Mucosa of gallbladder (tissue), 1 donor: ENCODE data around the gene NDUFS5. TPM values are rescaled to one million over a fixed set of nuclear protein-coding genes. Genes with fewer than 3 reads are reported as not detected.
"Not testable (repeated sequence)": the region's sequence is repeated elsewhere in the genome, so short reads cannot be mapped to it uniquely, and the experiment has no call there.

Source experiments
- DNase-seq: peaks from one replicate; pipeline ENCODE4 v3.0.0-alpha.2; 2020; ENCODE audit warnings: low spot score
- total RNA-seq: library from RNA; stranded (reverse); gene quantifications from one replicate; pipeline ENCODE4 v1.2.1, GENCODE V29; 2021
- donor health status: DM: no; HTN: no; CAD: no.

NDUFS5 gene
- total RNA-seq, 1 donor from 2014 or later = 168 TPM

DNA sequence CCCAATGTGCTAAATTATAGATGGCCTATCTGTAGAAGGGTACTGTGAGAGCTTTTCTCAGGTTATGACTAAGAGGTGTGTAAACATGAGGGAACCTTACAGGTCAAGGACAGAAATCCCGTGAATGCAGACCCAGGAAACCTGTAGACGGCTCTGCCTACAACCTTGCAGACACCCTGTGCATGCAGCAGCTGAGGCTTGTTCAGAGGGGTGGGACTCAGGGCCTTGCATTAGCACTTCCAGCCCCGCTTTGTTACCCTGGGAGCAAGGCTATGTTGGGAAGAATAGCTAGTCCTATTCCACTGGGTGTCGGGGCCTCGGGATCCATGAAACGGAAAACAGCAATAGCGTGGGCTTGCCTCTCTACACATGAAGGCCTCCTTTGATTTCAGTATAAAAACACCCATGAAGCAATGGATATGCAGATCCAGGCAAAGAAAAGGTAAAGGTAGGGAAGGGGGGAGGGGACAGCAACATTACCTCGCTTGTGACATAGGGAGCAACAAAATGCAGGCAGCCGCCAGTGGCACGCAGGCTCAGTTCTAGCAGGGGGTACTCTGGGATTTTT is 9.5 kb upstream of the NDUFS5 start:
- DNase-seq = peak; percentile 24

DNA sequence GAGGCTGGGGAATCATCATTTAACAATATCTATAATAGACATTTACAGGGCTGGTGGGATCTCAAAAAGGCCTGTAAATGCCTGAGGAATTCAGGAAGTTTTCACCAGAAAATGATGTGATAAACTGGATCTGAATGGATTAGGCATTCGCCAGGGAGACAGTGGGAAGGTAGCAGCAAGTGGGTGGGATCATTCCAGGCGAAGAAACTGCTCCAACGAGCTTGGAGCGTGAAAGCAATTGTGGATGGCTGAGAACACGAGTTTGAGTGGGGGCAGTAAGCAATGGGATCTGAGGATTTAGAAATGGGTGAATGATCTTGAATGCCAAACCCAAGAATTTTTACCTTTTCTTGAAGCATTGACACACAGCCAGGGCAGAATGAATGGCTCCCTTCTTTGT is 8.9 kb upstream of the NDUFS5 start:
- DNase-seq = no peak

DNA sequence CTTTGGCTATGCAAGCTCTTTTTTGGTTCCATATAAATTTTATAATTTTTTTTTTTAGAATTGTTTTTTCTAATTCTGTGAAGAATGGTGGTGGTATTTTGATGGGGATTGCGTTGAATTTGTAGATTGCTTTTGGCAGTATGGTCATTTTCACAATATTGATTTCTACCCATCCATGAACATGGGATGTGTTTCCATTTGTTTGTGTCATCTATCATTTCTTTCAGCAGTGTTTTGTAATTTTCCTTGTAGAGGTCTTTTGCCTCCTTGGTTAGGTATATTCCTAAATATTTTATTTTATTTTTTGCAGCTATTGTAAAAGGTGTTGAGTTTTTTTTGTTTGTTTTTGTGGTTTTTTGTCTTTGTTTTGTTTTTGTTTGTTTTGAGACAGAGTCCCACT is 5.7 kb upstream of the NDUFS5 start:
- DNase-seq = not testable (repeated sequence)

DNA sequence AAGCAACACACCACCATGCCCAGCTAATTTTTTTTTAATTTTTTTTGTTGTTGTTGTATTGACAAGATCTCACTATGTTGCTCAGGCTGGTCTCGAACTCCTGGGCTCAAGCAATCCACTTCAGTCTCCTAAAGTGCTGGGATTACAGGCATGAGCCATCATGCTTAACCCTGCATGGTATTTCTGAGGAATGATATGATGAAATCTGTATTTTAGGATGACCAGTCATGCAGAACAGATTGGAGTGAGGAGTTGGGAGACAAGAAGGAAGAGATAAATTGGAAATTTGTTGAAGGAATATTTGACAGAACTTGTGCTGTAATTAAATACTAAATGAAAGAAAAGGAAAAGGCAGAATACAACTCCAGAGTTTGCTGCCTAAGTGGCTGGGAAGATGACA is 4.7 kb upstream of the NDUFS5 start:
- no peak for DNase-seq

DNA sequence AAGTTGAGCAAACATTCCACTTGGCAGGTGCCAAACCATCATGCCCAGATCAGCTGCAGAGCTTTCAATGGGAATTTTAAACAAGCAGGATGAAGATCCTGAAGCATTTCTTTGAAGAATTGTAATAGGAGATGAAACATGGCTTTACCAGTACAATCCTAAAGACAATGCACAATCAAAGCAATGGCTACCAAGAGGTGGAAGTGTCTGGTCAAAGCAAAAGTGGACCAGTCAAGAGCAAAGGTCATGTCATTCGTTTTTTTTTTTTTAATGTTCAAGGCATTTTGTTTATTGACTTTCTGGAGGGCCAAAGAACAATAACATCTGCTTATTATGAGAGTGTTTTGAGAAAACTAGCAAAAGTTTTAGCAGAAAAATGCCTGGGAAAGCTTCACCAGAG is 3.0 kb upstream of the NDUFS5 start:
- DNase-seq = no peak

DNA sequence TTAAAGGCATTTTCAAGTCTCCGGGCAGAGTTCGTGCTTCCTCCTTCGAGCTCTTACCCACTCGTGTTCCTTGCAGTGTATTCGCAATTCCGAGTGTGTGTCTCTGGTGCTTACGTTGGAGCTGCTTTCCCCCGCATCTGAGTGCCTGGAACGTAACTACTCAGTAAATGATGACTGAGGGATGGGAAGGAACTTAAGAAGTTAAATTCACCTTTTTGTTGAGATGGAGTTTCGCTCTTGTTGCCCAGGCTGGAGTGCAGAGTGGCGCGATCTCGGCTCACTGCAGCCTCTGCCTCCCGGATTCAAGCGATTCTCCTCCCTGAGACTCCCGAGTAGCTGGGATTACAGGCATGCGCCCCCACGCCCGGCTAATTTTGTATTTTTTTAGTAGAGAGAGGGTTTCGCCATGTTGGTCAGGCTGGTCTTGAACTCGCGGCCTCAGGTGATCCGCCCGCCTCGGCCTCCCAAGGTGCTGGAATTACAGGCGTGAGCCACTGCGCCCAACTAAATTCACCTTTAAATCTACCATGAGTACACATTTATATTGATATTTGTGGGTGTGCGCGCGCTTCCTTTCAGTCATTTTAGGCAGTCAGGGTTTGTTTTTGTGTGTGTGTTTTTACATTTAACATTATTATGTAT is 837 bp downstream of the NDUFS5 start:
- DNase-seq = no peak

DNA sequence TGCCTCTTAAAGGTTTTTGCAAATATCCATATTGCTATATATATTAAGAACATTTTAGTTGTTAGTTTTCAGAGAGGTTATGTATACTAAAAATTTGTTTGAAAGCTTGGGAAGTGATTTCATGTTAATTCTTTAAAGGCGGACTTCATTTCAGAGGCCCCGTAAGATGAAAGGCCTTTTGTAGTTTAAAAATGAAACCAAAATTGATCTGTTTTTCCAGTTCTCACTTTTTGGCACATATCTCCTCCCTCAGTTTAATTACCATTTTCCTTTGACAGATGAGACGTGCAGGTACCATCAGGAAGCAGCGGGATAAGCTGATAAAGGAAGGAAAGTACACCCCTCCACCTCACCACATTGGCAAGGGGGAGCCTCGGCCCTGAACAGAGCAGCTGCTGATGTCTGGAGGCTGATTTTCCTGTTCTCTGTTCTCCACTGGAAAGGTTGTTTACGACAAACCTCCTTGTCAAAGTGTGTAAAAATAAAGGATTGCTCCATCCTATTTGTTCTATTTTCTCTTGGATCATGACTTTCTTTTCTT is 8.0 kb downstream of the NDUFS5 start:
- DNase-seq = no peak

DNA sequence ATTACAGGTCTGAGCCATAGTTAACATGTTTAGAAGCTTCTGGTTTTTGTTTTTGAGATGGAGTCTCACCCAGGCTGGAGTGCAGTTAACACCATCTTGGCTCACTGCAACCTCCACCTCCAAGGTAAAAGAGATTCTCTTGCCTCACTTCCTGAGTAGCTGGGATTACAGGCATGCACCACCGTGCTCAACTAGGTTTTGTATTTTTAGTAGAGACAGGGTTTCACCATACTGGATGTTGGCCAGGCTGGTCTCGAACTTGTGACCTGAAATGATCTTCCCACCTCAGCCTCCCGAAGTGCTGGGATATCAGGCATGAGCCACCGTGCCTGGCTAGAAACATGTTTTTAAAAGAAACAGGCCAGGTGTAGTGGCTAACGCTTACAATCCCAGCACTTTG is 10.5 kb downstream of the NDUFS5 start:
- DNase-seq = no peak

DNA sequence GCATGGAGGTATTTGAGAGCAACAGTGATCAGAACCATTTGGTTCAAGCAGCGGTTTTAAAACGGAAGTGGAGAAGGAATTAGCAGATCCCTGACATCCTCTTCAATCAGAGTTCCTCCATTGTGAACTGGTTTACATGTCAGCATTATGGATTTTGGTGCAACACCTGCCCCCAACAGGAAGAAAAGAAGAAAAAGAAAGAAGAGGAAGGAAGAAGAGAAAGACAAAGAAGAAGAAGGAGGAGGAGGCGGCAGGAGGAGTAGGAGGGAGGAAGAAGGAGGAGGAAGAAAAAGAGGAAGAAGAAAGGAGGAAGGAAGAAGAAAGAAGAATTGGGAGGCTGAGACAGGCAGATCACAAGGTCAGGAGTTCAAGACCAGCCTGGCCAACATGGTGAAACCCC is 17.4 kb downstream of the NDUFS5 start:
- no peak for DNase-seq

DNA sequence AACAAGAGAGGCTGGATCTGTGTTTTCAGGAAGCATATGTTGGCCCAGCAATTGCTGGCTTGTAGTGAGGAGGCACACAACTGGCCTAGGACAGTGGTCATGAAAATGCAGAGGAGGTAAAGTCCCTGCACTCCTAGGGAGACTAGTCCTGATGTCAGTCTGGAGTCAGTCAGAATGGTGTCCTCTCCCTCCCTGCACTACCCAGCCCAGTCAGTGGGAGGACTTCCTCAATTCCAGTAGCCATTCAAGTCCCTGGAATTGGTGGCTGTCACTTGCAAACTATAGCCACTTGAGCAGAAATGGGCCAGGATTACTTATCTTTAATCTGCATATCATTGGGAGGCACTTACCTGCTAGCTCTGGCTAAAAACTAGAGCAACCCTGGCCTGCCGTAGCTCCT is 18.6 kb downstream of the NDUFS5 start:
- no peak for DNase-seq

DNA sequence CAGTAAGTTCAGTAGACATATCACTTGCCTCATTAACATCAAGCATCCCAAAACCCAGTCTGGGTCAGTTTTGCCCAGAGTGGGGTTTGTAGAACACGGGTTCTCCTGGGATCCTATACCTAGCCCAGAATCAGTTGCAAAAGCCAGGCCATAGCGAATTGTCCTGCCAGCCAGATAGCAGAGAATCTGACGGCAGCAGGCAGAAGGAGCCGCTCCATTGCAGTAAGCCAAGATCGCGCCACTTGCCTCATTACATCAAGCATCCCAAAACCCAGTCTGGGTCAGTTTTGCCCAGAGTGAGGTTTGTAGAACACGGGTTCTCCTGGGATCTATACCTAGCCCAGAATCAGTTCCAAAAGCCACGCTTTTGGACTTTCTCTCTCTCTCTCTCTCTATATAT is 19.1 kb downstream of the NDUFS5 start:
- DNase-seq = no peak

DNA sequence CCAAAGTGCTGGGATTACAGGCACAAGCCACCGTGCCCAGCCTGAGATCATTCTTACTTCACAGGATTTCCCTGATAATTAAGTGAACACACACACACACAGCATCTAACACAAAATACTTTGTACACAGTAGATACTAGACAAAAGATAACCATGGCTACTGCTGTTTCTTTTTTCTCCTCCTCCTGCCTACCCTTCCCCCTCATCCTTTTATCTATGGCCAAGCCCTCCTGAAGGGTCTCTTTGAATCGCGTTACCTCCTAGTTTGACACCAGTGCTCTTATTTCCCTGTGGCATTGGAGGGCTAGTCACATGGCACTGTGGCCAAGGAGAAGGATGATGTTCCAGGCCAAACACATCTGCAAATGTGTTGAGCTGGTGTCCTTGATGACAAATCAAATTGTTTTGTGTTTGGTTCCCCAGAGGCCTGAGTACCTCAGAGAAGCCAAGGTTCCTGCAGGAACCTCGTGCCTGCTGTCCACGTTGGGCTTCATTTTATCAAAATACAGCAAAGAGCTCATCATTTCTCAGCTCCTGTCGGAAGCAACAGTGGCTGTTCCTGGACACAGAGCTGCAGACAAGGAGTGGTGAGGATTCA is 20.6 kb downstream of the NDUFS5 start:
- DNase-seq = no peak

DNA sequence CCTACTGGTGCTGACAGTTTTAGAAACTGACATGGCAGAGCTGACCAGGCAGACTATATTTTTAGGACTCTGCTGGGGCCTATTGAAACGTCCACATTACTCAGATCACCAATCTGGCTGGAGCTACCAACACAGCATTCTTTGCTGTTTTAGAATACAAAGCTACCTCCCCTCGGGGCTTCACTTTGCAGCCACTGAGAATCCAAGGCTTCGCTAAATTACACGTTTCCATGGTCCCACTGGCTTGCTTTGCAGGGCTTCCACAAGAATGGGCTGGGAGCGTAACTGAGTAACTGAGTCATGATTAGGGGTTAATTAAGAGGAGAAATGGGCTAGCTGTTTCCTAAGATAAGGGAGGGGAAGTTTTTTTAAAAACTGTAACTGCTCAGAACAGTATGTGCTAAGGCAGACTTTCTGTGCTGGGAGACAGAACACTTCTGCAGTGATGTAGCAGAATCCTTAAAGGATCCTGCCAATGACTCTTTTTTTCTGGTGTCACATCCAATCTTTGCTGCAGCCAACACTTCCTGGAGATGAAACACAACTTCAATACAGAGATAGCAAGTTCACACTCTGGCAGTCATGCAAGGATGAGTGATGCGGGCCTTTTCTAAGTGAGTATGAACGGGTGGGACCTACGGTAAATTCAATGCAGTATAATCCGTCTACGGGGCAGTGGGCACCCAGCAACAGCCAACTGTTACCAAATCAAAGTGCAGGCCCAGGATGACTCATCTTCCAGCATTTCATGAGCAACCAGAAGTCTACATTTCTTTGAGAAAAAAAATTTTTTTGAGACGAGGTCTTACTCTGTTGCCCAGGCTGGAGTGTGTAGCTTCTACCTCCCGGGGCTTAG is 21.5 kb downstream of the NDUFS5 start:
- DNase-seq = no peak

DNA sequence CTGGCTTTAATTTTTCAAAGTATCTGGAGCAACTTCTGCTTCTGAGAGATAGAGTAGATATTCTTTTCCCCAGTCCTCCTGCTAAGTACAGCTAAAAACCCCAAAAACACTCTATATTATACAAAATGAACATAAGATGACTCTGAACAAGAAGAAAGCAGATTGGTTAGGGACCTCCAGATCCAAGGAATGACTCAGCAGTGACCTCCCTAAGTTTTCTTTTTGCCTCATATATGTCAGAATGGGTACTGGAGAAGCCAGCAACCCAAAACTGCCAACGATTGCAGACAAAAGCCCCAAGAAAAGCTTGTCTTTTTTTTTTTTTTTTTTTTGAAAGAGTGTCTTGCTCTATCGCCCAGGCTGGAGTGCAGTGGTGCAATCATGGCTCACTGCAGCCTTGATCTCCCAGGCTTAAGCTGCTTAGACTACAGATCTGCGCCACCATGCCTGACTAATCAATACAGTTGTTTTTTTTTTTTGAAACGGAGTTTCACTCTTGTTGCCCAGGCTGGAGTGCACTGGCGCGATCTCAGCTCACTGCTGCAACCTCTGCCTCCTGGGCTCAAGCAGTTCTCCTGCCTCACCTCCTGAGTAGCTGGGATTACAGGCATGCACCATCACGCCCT is 22.7 kb downstream of the NDUFS5 start:
- DNase-seq = no peak

DNA sequence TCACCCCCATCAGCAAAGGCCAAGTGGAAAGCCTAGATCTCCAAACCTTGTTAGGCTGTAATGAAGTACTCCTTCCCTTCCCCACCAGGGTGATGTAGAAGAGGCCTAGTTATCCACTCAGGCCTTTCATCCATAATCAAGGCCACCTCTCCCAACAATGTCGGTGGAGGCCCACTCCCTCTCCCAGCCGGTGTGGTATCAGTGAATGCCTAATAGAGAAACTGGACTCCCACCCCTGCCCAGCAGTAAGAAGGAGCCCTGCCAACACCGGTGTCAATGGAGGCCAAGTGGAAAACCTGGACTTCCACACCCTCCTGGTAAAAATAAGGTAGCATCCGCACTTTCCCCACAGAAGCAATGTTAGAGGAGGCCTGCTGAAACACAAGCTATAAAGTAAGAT is 23.9 kb downstream of the NDUFS5 start:
- DNase-seq = no peak

DNA sequence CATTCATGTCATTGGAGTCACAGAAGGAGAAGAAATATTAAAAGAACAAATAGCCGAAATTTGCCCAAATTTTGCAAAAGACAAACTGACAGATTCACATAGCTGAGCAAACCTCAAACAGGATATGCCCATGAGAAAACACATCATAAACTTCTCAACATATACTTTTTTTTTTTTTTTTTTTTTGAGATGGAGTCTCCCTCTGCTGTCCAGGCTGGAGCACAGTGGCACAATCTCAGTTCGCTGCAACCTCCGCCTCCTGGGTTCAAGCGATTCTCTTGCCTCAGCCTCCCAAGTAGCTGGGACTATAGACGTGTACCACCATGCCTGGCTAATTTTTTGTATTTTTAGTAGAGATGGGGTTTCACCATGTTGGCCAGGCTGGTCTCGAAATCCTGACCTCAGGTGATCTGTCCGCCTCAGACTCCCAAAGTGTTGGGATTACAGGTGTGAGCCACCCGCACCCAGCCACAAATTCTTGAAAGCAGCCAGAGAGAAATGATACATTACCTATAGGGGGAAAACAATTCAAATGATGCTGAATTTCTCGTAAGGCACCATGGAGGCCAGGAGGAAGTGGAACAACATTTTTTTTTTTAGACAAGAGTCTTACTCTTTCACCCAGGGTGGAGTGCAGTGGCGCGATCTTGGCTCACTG is 25.2 kb downstream of the NDUFS5 start:
- DNase-seq = not testable (repeated sequence)

DNA sequence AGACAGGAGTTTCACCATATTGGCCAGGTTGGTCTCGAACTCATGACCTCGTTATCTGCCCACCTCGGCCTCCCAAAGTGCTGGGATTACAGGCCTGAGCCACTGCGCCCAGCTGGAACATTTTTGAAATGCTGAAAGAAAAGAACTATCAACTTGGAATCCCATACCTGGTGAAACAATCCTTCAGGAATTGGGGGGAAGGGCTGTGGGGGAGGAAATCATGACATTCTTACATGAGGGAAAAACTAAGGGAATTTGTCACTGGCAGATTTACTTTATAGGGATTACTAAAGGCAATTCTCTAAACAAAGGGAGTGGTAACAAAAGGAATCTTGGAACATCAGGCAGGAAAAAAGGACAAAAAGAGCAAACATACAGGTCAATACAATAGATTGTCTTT is 25.8 kb downstream of the NDUFS5 start:
- no peak for DNase-seq

DNA sequence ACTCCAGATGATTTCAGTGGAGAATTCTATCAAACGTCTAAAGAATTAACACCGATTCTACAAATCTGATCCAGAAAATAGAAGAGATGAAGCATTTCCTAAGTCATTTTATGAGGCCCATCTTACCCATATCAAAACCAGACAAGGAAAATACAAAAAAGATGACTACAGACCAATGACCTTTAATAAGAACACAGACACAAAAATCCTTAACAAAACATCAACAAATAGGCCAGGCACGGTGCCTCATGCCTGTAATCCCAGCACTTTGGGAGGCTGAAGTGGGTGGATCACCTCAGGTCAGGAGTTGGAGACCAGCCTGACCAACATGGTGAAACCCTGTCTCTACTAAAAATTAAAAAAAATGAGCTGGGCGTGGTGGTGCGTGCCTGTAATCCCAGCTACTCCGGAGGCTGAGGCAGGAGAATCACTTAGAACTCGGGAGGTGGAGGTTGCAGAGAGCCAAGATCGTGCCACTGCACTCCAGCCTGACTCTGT is 29.1 kb downstream of the NDUFS5 start:
- not testable (repeated sequence) for DNase-seq

DNA sequence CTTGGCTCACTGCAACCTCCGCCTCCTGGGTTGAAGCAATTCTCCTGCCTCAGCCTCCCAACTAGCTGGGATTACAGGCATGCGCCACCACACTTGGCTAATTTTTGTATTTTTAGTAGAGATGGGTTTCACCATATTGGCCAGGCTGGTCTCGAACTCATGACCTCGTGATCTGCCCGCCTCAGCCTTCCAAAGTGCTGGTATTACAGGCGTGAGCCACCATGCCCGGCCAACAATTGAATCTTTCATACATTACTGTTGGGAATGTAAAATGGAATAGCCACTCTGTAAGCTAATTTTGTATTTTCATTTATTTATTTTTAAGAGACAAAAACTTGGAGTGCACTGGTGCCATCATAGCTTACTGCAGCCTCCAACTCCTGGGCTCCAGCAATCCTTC is 35.4 kb downstream of the NDUFS5 start:
- not testable (repeated sequence) for DNase-seq

DNA sequence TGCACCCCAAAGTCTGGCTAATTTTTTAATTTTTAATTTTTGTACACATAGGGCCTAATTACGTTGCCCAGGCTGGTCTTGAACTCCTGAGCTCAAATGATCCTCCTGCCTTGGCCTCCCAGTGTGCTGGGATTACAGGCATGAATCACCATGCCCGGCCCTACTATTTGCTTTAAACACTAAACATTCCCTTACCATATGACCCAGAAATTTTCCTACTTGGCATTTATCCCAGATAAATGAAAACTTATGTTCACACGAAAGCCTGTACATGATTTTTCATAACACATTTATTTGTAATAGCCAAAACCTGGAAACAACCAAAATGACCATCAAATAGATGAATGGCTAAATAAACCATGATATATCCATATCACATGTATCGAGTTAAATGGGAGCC is 35.8 kb downstream of the NDUFS5 start:
- no peak for DNase-seq

DNA sequence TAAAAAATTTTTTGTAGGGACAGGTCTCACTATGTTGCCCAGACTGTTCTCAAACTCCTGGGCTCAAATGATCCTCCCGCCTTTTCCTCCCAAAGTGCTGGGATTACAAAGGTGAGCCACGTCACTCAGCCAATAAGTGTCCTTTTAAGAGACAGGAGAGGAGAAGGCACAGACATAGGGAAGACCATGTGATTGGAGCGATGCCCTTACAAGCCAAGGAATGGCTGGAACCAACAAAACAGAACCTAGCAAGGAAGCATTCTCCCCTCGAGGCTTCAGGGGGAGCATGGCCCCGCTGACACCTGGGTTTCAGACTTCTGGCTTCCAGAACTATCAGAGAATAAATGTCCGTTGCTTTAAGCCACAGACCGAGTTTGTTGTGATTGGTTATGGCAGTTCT is 37.0 kb downstream of the NDUFS5 start:
- DNase-seq = no peak
